Spleen (tissue), 11 donors: ENCODE data around the gene SPTBN5. TPM values are rescaled to one million over a fixed set of nuclear protein-coding genes. Genes with fewer than 3 reads are reported as not detected.

Source experiments
- DNase-seq: peaks from one replicate; pipeline ENCODE4 v3.0.0-alpha.2; 2020
- H3K27ac ChIP-seq, 8 donors: fragments of 200-600 bp; sonication (generic) in 7 of 8; 1 replicate in 4 of 8; 2 replicates in 4 of 8; pipeline versions ENCODE4 v1.5.0 to v1.8.0; 2016 to 2021; ENCODE audit warnings: inconsistent platforms in 4 of 8, mild to moderate bottlenecking in 4 of 8, moderate library complexity in 1 of 8
- H3K27me3 ChIP-seq, 7 donors: fragments of 200-600 bp; sonication (generic) in 6 of 7; replicated peaks in 1 of 7; 1 replicate in 4 of 7; 2 replicates in 3 of 7; pipeline versions ENCODE4 v1.5.0 to v1.8.0; 2016 to 2021; ENCODE audit warnings: inconsistent platforms in 3 of 7, mild to moderate bottlenecking in 1 of 7
- H3K36me3 ChIP-seq, 6 donors: fragments of 200-600 bp; sonication (generic) in 5 of 6; 1 replicate in 4 of 6; 2 replicates in 2 of 6; pipeline versions ENCODE4 v1.5.0 to v1.8.0; 2016 to 2021; ENCODE audit warnings: inconsistent platforms in 2 of 6
- H3K4me1 ChIP-seq, 6 donors: fragments of 200-600 bp; sonication (generic) in 5 of 6; 1 replicate in 3 of 6; 2 replicates in 3 of 6; pipeline versions ENCODE4 v1.5.0 to v1.8.0; 2016 to 2021; ENCODE audit warnings: inconsistent platforms in 3 of 6
- H3K4me3 ChIP-seq, 8 donors: fragments of 200-600 bp; sonication (generic) in 7 of 8; 1 replicate in 4 of 8; 2 replicates in 4 of 8; pipeline versions ENCODE4 v1.5.0 to v1.8.0; 2016 to 2021; ENCODE audit warnings: inconsistent platforms in 4 of 8, mild to moderate bottlenecking in 4 of 8, moderate library complexity in 2 of 8
- H3K9me3 ChIP-seq, 8 donors: fragments of 200-600 bp; sonication (generic) in 7 of 8; 1 replicate in 4 of 8; 2 replicates in 4 of 8; pipeline versions ENCODE4 v1.5.0 to v1.8.0; 2016 to 2021; ENCODE audit warnings: inconsistent platforms in 4 of 8
- CTCF ChIP-seq, 11 experiments: fragments of 200-600 bp in 7 of 11; fragments of 450-650 bp in 4 of 11; sonication (generic) in 4 of 11; IDR thresholded peaks in 8 of 11; conservative IDR thresholded peaks in 3 of 11; 1 replicate in 7 of 11; 2 replicates in 4 of 11; pipeline versions ENCODE4 v1.4.0 to v1.8.0; 2016 to 2021; ENCODE audit warnings: antibody characterized with exemption in 11 of 11, inconsistent platforms in 4 of 11, mild to moderate bottlenecking in 1 of 11
- POLR2A ChIP-seq, 3 donors: fragments of 450-650 bp; IDR thresholded peaks; one replicate each; pipeline ENCODE4 v1.5.1; 2017; ENCODE audit warnings: antibody characterized with exemption in 3 of 3, mild to moderate bottlenecking in 1 of 3
- POLR2AphosphoS5 ChIP-seq, 3 donors: sonication (generic); formaldehyde crosslinking; IDR thresholded peaks; one replicate each; pipeline ENCODE4 v1.5.1; 2017; ENCODE audit warnings: antibody characterized with exemption in 3 of 3
- WGBS, 5 donors: extraction: QIAGEN DNeasy Blood & Tissue Kit in 3 of 5; methylation state at CpG; one replicate each; pipeline versions ENCODE4 v1.1.5 to v1.1.7; 2013 to 2018; 5-methylcytosine and 5-hydroxymethylcytosine counted together
- intact Hi-C: fragments of 100-400 bp; cut with DNase I; formaldehyde crosslinking; loops from one replicate; pipeline ENCODE4 v1.15.0; 2023; ENCODE audit warnings: low total_unique reads
- polyA plus RNA-seq, 3 donors: library from polyadenylated mRNA; stranded (reverse); fragments of 200-250 nt; gene quantifications; one replicate each; pipeline ENCODE4 v1.2.1, GENCODE V29; 2013
- total RNA-seq, 7 donors: library from RNA; depleted of rRNA in 3 of 7; stranded (reverse); fragments of >200 nt in 3 of 7; fragmentation: NEBNext Ultra II Directional in 4 of 7; extraction: Animal tissue kit (Norgen Biotek cat#: 25700) in 4 of 7; gene quantifications; one replicate each; pipeline versions ENCODE4 v1.1.0 to v1.2.1, GENCODE V29; 2016 to 2021
- donor health status: healthy with polysubstance abuse.
- donor health status: DM: no; HTN: no; CAD: no; lungs with moderate emphysema.
- donor health status: DM: no; HTN: no; CAD: no.
- donor health status: Bipolar disorder and iron deficiency.
- donor health status: healthy.
- donor health status: DM: no; HTN: no; CAD: no.
- donor health status: DM: yes; HTN: yes; CAD: no.

Gene SPTBN5
- total and polyA plus RNA-seq, 10 donors = 0.19 to 2.0 (median 0.73) TPM

- Histone ChIP-seq H3K9me3 (no peaks in the 10 kb centered on the region), H3K27me3 (peaks cover 0 to 41% (median 0%) of the 10 kb centered on the region in 7 donors), H3K27ac (no peak overlapping the region), H3K4me3 (no peak overlapping the region), H3K4me1 (no peaks in the 10 kb centered on the region), H3K36me3 (peaks cover 0 to 45% (median 42%) of the 10 kb centered on the region in 6 donors)
- TF ChIP-seq POLR2A (IDR thresholded peaks at IDR 0.05) (no peak), POLR2AphosphoS5 (IDR thresholded peaks at IDR 0.05) (no peak), CTCF (IDR thresholded peaks at IDR 0.05 in 8 of 11, conservative IDR thresholded peaks at IDR 0.05 in 3 of 11) (no peak)
- no peak for DNase-seq
- intact Hi-C loops = no loop called here
- WGBS, 5 donors = 69 to 88% (median 80%) methylated on average over 4 to 8 of the region's 8 CpGs
Measured at GRCh38 chr15:41849861-41850260, 44.0 kb downstream of the SPTBN5 start.

DNA sequence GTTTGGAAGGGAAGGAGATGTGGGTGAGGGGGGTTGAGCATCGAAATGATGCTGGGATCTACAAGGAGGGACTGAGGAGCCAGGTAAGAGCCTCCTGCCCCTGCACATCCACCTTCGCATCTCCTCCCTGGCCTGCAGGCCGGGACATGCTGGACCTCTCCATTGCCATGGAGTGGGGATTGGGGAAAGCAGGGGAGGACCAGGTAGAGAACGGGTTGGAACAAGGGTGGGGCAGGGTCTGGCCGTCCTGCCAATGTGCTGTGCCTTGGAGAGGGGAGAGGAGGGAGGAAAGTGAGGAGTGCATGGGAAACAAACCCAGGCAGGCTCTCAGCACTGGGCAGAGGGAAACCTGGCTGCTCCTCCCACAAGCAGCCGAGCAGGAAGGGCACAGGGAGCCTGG, 44.6 kb downstream of the SPTBN5 start:
- H3K27me3 ChIP-seq = peaks cover 0 to 37% (median 0%) of the 10 kb centered on the region in 7 donors
- H3K36me3 ChIP-seq = peaks cover 0 to 51% (median 48%) of the 10 kb centered on the region in 6 donors
- no peaks in the 10 kb centered on the region for H3K4me1 ChIP-seq
- intact Hi-C loops = no loop called here
- no peak for DNase-seq
- 82 to 95% (median 91%) methylated on average over 6 of the region's 6 CpGs for WGBS, 5 donors
- H3K9me3 ChIP-seq = no peaks in the 10 kb centered on the region
- H3K27ac ChIP-seq = no peak overlapping the region
- no peak overlapping the region for H3K4me3 ChIP-seq
- TF ChIP-seq POLR2AphosphoS5 (IDR thresholded peaks at IDR 0.05) (no peak), CTCF (IDR thresholded peaks at IDR 0.05 in 8 of 11, conservative IDR thresholded peaks at IDR 0.05 in 3 of 11) (no peak), POLR2A (IDR thresholded peaks at IDR 0.05) (no peak)

- Histone ChIP-seq H3K9me3 (no peaks in the 10 kb centered on the region), H3K27me3 (peaks cover 0 to 31% (median 0%) of the 10 kb centered on the region in 7 donors), H3K4me3 (no peak overlapping the region), H3K27ac (no peak overlapping the region), H3K36me3 (peaks cover 0 to 57% (median 51%) of the 10 kb centered on the region in 6 donors), H3K4me1 (no peaks in the 10 kb centered on the region)
- intact Hi-C loops = no loop called here
- WGBS, 5 donors = 79 to 94% (median 81%) methylated on average over 5 to 10 of the region's 10 CpGs
- no peak for DNase-seq
- TF ChIP-seq POLR2A (IDR thresholded peaks at IDR 0.05) (no peak), POLR2AphosphoS5 (IDR thresholded peaks at IDR 0.05) (peak in 1 of 3 donors; percentile 19)
Measured at GRCh38 chr15:41848631-41849030, 45.2 kb downstream of the SPTBN5 start.

- intact Hi-C loops = no loop called here
- TF ChIP-seq POLR2A (IDR thresholded peaks at IDR 0.05) (no peak), CTCF (IDR thresholded peaks at IDR 0.05 in 8 of 11, conservative IDR thresholded peaks at IDR 0.05 in 3 of 11) (no peak), POLR2AphosphoS5 (IDR thresholded peaks at IDR 0.05) (no peak)
- 88 to 99% (median 94%) methylated on average over 8 to 9 of the region's 9 CpGs for WGBS, 5 donors
- Histone ChIP-seq H3K9me3 (no peaks in the 10 kb centered on the region), H3K4me1 (no peaks in the 10 kb centered on the region), H3K27me3 (peaks cover 0 to 25% (median 0%) of the 10 kb centered on the region in 7 donors), H3K36me3 (peaks cover 0 to 63% (median 53%) of the 10 kb centered on the region in 6 donors), H3K4me3 (no peak overlapping the region), H3K27ac (no peak overlapping the region)
- no peak for DNase-seq
Measured at GRCh38 chr15:41847981-41848380, 45.9 kb downstream of the SPTBN5 start.
